Measurements from ENCODE around the gene SEMA3D.
"Not testable (repeated sequence)": the region's sequence is repeated elsewhere in the genome, so short reads cannot be mapped to it uniquely, and the experiment has no call there.

SEMA3D gene

GRCh38 chr7:85010306-85010705, 176.6 kb downstream of the SEMA3D start:
- no peaks in the 10 kb centered on the region for H3K27me3 Mint-ChIP-seq
- ATAC-seq (replicated peaks; ENCODE audit: extremely low read depth, poor library complexity, severe bottlenecking) (no peak), DNase-seq (ENCODE audit: low spot score in 2 of 2) (no peak)
- H3K36me3 Mint-ChIP-seq (ENCODE audit: insufficient read depth): no peaks in the 10 kb centered on the region
- no peak overlapping the region for H3K27ac Mint-ChIP-seq (ENCODE audit: low read depth)
- H3K9me3 Mint-ChIP-seq: peaks cover 15% of the 10 kb centered on the region
- H3K4me1 Mint-ChIP-seq: no peaks in the 10 kb centered on the region
- no peak overlapping the region for H3K4me3 Mint-ChIP-seq

- no peaks in the 10 kb centered on the region for H3K36me3 Mint-ChIP-seq (ENCODE audit: insufficient read depth)
- no peak for DNase-seq (ENCODE audit: low spot score in 2 of 2)
- no peak overlapping the region for H3K4me3 Mint-ChIP-seq
- no peak overlapping the region for H3K27ac Mint-ChIP-seq (ENCODE audit: low read depth)
- peaks cover 19% of the 10 kb centered on the region for H3K9me3 Mint-ChIP-seq
- no peak for ATAC-seq (replicated peaks; ENCODE audit: extremely low read depth, poor library complexity, severe bottlenecking)
- no peaks in the 10 kb centered on the region for H3K27me3 Mint-ChIP-seq
- H3K4me1 Mint-ChIP-seq: no peaks in the 10 kb centered on the region
Observed at GRCh38 chr7:85006754-85007153, 180.1 kb downstream of the SEMA3D start.

GRCh38 chr7:85004402-85004801, 182.5 kb downstream of the SEMA3D start:
- Mint-ChIP-seq H3K27ac (ENCODE audit: low read depth) (no peak overlapping the region), H3K9me3 (peaks cover 8% of the 10 kb centered on the region), H3K4me1 (no peaks in the 10 kb centered on the region), H3K27me3 (no peaks in the 10 kb centered on the region), H3K36me3 (ENCODE audit: insufficient read depth) (no peaks in the 10 kb centered on the region), H3K4me3 (no peak overlapping the region)
- ATAC-seq (replicated peaks; ENCODE audit: extremely low read depth, poor library complexity, severe bottlenecking) (no peak), DNase-seq (ENCODE audit: low spot score in 2 of 2) (no peak)

GRCh38 chr7:85001495-85002345, 185.1 kb downstream of the SEMA3D start:
- no peak for ATAC-seq (replicated peaks; ENCODE audit: extremely low read depth, poor library complexity, severe bottlenecking)
- H3K4me3 Mint-ChIP-seq: no peak overlapping the region
- H3K9me3 Mint-ChIP-seq: peaks cover 11% of the 10 kb centered on the region
- H3K27ac Mint-ChIP-seq (ENCODE audit: low read depth): no peak overlapping the region
- no peaks in the 10 kb centered on the region for H3K36me3 Mint-ChIP-seq (ENCODE audit: insufficient read depth)
- DNase-seq (ENCODE audit: low spot score in 2 of 2): no peak
- H3K27me3 Mint-ChIP-seq: no peaks in the 10 kb centered on the region
- no peaks in the 10 kb centered on the region for H3K4me1 Mint-ChIP-seq

- no peak for DNase-seq (ENCODE audit: low spot score in 2 of 2)
- no peak overlapping the region for H3K4me3 Mint-ChIP-seq
- H3K27me3 Mint-ChIP-seq: no peaks in the 10 kb centered on the region
- ATAC-seq (replicated peaks; ENCODE audit: extremely low read depth, poor library complexity, severe bottlenecking): no peak
- H3K4me1 Mint-ChIP-seq: no peaks in the 10 kb centered on the region
- H3K36me3 Mint-ChIP-seq (ENCODE audit: insufficient read depth): no peaks in the 10 kb centered on the region
- H3K27ac Mint-ChIP-seq (ENCODE audit: low read depth): no peak overlapping the region
- H3K9me3 Mint-ChIP-seq: peaks cover 11% of the 10 kb centered on the region
Observed at GRCh38 chr7:85000735-85001350, 186.0 kb downstream of the SEMA3D start.

GRCh38 chr7:84999450-84999849, 187.4 kb downstream of the SEMA3D start:
- no peak overlapping the region for H3K4me3 Mint-ChIP-seq
- no peak overlapping the region for H3K27ac Mint-ChIP-seq (ENCODE audit: low read depth)
- DNase-seq (ENCODE audit: low spot score in 2 of 2): no peak
- H3K9me3 Mint-ChIP-seq: peaks cover 11% of the 10 kb centered on the region
- H3K27me3 Mint-ChIP-seq: no peaks in the 10 kb centered on the region
- no peak for ATAC-seq (replicated peaks; ENCODE audit: extremely low read depth, poor library complexity, severe bottlenecking)
- H3K36me3 Mint-ChIP-seq (ENCODE audit: insufficient read depth): no peaks in the 10 kb centered on the region
- no peaks in the 10 kb centered on the region for H3K4me1 Mint-ChIP-seq

GRCh38 chr7:84998665-84999064, 188.2 kb downstream of the SEMA3D start:
- H3K36me3 Mint-ChIP-seq (ENCODE audit: insufficient read depth): no peaks in the 10 kb centered on the region
- no peaks in the 10 kb centered on the region for H3K4me1 Mint-ChIP-seq
- DNase-seq (ENCODE audit: low spot score in 2 of 2) (no peak), ATAC-seq (replicated peaks; ENCODE audit: extremely low read depth, poor library complexity, severe bottlenecking) (no peak)
- H3K9me3 Mint-ChIP-seq: peaks cover 11% of the 10 kb centered on the region
- H3K27me3 Mint-ChIP-seq: no peaks in the 10 kb centered on the region
- H3K27ac Mint-ChIP-seq (ENCODE audit: low read depth): no peak overlapping the region
- no peak overlapping the region for H3K4me3 Mint-ChIP-seq

- H3K36me3 Mint-ChIP-seq (ENCODE audit: insufficient read depth): no peaks in the 10 kb centered on the region
- H3K9me3 Mint-ChIP-seq: peaks cover 11% of the 10 kb centered on the region
- no peaks in the 10 kb centered on the region for H3K27me3 Mint-ChIP-seq
- no peak for DNase-seq (ENCODE audit: low spot score in 2 of 2)
- H3K27ac Mint-ChIP-seq (ENCODE audit: low read depth): no peak overlapping the region
- no peak overlapping the region for H3K4me3 Mint-ChIP-seq
- no peaks in the 10 kb centered on the region for H3K4me1 Mint-ChIP-seq
- no peak for ATAC-seq (replicated peaks; ENCODE audit: extremely low read depth, poor library complexity, severe bottlenecking)
Observed at GRCh38 chr7:84997626-84998025, 189.2 kb downstream of the SEMA3D start.

DNA sequence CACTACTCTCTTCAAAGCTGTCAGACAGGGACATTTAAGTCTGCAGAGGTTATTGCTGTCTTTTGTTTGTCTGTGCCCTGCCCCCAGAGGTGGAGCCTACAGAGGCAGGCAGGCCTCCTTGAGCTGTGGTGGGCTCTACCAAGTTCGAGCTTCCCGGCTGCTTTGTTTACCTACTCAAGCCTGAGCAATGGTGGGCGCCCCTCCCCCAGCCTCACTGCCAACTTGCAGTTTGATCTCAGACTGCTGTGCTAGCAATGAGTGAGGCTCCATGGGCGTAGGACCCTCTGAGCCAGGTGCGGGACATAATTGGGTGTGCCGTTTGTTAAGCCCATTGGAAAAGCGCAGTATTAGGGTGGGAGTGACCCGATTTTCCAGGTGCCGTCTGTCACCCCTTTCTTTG, 193.9 kb downstream of the SEMA3D start:
- not testable (repeated sequence) for ATAC-seq (replicated peaks; ENCODE audit: extremely low read depth, poor library complexity, severe bottlenecking); DNase-seq (ENCODE audit: low spot score in 2 of 2); H3K27me3 Mint-ChIP-seq; H3K4me3 Mint-ChIP-seq; H3K9me3 Mint-ChIP-seq; H3K4me1 Mint-ChIP-seq; H3K27ac Mint-ChIP-seq (ENCODE audit: low read depth); H3K36me3 Mint-ChIP-seq (ENCODE audit: insufficient read depth)

DNA sequence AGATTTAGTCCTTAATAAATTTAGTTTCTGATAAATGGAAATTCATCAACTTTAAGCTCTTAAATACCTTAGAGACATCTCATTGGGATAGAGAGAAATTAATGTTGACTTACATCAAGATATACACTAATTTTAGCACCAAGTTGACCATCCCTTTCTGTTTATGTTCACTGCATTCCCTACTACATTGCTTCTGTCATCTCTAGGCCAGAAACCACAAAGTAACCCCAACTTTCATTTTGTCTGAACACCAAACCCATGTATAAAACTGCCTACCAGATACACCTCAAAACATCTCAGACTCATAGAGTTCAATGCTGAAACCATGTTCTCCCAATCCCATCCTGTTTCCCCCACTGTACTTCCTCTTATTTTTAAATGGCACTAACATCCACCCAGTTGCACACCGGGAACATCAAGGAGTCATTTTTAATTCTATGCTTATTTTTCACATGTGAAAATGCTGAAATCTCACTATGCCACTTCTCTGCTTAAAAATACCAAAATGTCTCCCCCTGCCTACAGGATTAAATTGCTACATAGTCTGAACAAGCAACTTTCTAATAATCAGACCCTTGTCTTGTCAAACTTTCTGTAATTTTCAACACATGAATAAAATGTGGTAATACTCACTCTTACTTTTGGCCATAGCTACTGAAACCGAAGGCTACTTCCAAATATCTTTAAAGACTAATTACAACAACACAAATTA, 201.6 kb downstream of the SEMA3D start:
- Mint-ChIP-seq H3K4me1 (no peaks in the 10 kb centered on the region), H3K27me3 (no peaks in the 10 kb centered on the region), H3K36me3 (ENCODE audit: insufficient read depth) (no peaks in the 10 kb centered on the region), H3K4me3 (no peak overlapping the region), H3K9me3 (peaks cover 23% of the 10 kb centered on the region), H3K27ac (ENCODE audit: low read depth) (no peak overlapping the region)
- no peak for ATAC-seq (replicated peaks; ENCODE audit: extremely low read depth, poor library complexity, severe bottlenecking)
- DNase-seq (ENCODE audit: low spot score in 2 of 2): no peak

- peaks cover 28% of the 10 kb centered on the region for H3K9me3 Mint-ChIP-seq
- no peak overlapping the region for H3K4me3 Mint-ChIP-seq
- H3K27ac Mint-ChIP-seq (ENCODE audit: low read depth): no peak overlapping the region
- no peak for ATAC-seq (replicated peaks; ENCODE audit: extremely low read depth, poor library complexity, severe bottlenecking)
- no peaks in the 10 kb centered on the region for H3K36me3 Mint-ChIP-seq (ENCODE audit: insufficient read depth)
- no peaks in the 10 kb centered on the region for H3K27me3 Mint-ChIP-seq
- H3K4me1 Mint-ChIP-seq: no peaks in the 10 kb centered on the region
- DNase-seq (ENCODE audit: low spot score in 2 of 2): no peak
Observed at GRCh38 chr7:84982199-84982598, 204.7 kb downstream of the SEMA3D start.

- H3K36me3 Mint-ChIP-seq (ENCODE audit: insufficient read depth): no peaks in the 10 kb centered on the region
- no peaks in the 10 kb centered on the region for H3K4me1 Mint-ChIP-seq
- H3K4me3 Mint-ChIP-seq: no peak overlapping the region
- no peaks in the 10 kb centered on the region for H3K27me3 Mint-ChIP-seq
- no peak overlapping the region for H3K27ac Mint-ChIP-seq (ENCODE audit: low read depth)
- ATAC-seq (replicated peaks; ENCODE audit: extremely low read depth, poor library complexity, severe bottlenecking) (no peak), DNase-seq (ENCODE audit: low spot score in 2 of 2) (no peak)
- peaks cover 28% of the 10 kb centered on the region for H3K9me3 Mint-ChIP-seq
Observed at GRCh38 chr7:84981055-84981976, 205.5 kb downstream of the SEMA3D start.
